GM18508 (cell line): Measurements from ENCODE around the gene AIF1.
"Not testable (repeated sequence)": the region's sequence is repeated elsewhere in the genome, so short reads cannot be mapped to it uniquely, and the experiment has no call there.

Experiments used
- ATAC-seq: cut with Tn5 transposase; IDR thresholded peaks from one replicate; pipeline ENCODE4 v1.9.1; 2021; ENCODE audit warnings: moderate number of reproducible peaks; ENCODE audit not compliant: insufficient read depth, unreplicated experiment

AIF1 gene

DNA sequence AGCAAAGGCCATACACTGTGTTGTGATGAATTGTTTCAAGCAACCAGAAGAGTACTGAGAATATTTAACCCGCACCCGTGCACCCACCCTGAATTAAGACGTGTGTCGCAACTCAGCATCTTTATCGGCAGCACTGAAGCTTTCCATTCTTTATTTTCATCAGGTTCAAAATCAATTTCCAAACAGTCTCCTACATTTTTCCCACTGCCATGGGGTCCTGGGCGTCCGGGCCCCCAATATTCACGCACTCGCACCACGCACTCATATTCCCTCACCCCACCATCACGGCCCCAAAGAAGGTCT, 34.6 kb upstream of the AIF1 start:
- ATAC-seq = no peak

DNA sequence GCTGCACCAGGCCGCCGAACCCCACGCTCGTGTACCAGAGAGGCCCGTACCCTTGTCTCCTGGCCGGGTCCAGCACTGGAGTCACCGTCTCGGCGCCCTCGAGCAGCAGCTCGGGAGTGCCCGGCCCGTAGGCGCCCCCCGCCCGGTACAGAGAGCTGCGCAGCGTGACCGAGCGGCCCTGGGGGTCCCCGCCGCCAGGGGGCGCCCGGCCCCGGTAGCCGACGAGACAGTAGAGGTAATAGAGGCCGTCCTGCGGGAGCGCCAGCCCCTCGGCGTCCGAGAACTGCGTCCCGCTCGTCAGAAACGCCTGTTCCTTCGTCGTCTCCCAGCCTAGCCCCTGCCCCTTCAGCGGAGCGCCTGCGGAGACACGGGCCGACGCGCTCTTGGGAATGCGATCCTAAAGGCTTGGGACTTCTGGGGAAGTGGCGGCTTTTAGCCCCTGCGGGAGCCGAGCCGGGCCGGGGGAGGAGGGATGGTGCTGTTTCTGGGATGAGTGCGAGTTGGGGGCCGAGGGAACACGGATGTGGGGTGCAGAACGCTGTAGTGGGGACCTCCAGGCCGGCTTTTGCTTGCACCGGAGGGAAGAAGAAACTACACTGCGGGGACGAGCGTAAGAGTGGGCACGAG, 34.1 kb upstream of the AIF1 start:
- no peak for ATAC-seq

DNA sequence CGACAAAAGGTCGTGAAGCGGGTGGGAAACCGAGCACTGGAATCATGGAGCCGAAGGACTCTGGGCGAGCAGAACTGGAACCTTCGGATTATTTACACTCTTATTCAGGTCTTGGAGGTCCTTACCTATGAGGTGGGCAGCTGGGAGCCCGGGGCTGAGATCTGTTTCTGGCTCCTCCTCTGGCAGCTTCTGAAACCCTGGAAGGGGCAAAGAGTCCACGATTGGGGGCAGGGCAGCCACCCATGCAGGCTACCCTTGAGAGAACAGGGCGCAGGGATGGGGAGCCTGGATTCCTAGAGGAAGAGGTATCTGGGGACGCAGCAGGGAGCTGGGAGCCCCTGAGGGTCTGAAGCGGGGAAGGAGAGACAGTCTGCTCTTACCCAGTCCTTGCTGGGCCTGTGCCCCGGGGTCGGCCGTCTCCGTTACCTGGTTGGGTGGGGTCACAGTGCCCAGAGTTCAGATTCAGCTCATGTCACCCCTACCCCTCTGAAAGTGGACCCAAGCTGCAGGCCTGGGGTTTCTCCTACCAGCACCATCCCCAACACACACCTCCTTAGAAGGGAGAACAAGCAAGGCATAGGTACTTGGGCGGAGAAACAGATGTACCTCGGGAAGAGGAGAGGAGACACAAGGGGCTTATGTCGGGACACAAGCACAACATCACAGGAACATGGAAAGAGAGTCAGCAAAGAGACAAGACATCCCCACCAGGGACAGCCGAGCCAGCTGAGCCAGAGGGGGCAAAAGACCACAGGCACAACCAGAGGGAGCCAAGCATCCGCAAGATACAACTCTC, 33.4 kb upstream of the AIF1 start:
- ATAC-seq = no peak

DNA sequence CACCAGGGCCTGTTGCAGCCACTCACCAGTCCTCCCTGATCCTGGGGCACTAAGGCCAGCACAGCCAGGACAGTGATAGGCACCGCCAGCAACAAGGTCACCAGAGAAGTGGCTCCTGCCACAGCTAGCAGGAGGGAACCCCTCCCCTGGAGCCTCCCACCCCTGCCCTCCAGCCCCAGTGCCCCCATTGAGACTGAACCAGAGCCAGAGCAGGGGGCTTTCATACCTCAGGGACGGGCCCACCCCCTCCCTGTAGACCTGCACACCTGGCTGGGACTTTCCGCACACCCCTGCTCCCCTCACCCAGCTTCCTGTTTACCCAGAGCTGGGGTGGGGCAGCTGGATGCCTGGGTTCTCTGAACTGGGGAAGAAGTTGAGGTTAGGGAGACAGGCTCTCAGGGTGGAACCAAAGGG, 32.8 kb upstream of the AIF1 start, which contains the start of gene LTB:
Gene LTB (minus strand): TSS at position 195 of the 414 bp plus-strand sequence. CDS start 7 bp downstream, at position 188.
- no peak for ATAC-seq

DNA sequence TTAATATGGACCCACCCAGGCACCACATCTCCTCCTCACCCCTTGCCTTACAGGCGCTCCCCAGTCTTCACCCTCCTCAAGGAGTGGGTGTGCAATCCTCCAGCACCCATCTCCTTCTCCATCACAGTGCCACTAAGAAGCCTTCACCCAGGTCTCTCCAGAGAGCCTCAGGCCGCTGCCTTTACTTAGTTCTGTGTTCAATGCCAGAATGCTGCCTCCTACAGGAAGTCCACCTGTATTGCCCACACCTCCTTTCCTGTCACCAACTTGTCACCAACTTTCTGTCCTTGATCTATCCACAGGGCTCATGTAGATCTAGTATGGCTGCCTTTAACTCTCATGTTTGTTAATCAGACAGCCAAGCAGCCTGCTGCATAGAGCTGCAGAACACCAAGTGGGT, 29.5 kb upstream of the AIF1 start:
- no peak for ATAC-seq

DNA sequence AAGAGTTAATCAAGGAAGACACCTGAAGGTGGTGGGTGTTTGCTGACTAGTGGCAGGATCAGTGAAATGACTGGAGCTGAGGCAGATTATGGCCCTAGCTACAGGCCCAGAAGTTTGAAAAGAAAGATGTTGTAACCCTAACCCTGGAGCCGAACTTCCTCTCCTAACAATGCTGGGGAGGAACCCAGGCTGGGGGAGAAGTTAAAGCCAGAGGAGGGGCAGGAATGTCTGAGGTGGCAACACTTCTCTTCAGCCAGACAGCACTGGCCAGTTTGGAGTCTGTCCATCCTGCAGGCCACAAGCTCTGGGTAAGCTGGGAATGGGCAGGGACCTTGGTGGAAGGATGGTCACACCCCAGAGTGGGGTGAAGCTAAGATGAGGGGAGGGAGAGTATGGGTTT, 29.0 kb upstream of the AIF1 start, which contains the start of gene LST1:
Gene LST1 (plus strand): TSS at position 270 of the 400 bp plus-strand sequence. CDS start 1,023 bp downstream, outside the sequence.
- no peak for ATAC-seq

DNA sequence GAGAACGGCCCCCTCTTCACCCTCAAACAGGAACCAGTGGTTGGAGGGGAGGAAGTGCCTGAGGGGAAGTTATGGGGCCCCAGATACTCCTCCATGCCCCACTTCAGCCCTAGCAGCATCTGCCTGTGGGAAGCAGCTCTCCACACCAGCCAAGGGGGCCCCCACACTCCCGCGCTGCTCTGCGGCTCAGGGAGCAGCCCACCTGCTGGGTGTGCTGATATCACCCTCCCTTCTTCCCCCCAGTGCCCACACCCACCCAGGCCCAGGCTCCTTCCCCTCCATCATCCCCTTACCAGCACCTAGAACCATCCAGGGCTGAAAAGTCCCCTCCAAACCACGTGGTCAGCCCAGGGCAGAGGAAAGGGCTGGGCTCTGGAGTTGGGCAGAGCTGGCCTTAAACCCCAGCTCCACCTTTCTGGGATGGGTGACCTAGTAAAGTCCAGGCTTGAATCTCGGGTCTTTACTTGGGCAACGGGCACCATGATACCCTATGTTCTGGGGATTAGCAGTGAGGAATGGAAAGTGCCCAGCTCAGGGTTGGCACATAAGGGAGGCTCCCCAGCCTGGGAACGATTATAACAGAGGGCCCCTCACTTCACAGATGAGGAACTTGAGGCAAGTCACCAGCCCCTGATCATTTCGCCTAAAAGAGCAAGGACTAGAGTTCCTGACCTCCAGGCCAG, 28.3 kb upstream of the AIF1 start:
- ATAC-seq = no peak

DNA sequence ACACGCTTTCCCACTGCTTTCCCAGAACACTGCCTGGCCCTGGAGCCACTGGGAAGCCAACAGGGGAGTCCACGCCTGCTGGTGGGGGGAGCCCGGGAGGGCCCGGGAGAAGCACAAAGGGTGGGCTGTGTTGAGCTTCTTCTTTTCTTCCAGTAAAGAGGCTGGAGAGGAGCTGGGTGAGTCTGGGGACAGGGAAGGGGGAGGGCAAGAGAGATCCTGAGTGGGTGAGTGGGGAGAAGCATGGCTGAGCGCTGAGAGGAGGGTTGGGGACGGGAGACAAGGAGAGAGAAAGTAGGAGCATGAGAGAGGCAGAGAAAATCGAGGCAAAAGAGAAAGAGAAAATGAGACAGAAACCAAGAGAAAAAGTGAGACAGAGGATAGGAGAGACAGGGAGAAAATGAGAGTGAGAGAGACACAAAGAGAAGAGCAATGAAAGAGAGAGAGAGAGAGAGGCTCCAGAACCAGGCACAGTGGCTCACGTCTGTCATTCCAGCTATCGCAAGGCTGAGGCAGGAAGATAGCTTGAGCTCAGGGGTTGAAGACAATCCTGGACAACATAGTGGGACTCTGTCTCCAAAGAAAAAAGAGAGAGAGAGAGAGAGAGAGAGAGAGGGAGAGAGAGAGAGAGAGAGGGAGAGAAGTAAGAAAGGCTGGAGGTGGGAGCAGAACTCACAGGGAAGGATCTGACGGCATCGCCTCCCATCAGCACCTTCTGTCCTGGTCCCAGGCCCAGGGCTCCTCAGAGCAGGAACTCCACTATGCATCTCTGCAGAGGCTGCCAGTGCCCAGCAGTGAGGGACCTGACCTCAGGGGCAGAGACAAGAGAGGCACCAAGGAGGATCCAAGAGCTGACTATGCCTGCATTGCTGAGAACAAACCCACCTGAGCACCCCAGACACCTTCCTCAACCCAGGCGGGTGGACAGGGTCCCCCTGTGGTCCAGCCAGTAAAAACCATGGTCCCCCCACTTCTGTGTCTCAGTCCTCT, 26.9 kb upstream of the AIF1 start:
- ATAC-seq = no peak

DNA sequence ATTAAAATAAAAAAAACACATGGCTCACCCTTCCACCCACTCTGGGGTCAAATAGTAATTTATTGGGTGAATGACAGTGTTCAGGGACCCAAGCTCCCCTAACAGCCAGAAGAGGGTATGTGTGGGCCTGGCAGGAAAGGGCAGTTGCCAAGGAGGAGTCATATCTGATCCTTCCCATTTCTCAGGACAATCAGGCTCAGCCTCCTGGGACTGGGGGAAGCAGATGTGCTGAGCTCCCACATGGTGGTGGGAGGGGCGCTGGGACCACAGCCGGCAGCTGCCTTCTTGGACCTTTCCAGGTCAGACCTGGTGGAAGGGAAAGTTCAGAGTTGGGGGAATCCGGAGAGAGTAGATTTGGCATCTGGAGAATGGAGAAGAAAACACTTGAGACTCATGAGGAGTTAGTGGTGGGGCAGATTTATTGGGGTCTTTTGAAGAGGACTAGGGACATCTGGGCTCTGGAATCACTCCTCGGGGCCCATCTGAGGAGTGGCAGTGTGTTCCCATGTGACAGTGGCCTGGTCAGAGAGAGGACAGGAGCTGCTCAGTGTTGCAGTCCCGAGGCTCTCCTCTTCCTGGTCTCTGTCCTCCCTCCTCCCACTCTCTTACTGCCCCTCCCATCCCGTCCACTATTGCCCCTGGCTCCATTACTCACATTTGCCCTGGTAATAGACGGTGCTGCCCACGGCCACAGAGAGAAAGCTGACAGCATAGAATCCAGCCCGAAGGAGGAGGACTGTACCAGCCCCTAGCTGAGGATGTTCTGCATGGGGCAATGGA, 26.0 kb upstream of the AIF1 start:
- ATAC-seq = no peak

DNA sequence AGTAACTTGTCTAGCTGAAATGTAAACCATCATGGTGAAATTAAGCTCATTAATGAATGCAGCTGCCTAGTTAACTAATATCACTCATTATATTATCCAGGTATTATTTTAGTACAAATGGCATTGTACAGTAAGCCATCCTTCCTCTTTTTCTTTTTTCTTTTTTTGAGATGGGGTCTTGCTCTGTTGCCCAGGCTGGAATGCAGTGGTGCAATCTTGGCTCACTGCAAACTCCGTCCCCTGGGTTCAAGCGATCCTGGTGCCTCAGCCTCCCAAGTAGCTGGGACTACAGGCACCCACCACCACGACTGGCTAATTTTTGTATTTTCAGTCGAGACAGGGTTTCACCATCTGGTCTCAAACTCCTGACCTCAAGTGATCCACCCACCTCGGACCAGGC, 24.3 kb upstream of the AIF1 start:
- ATAC-seq = not testable (repeated sequence)

DNA sequence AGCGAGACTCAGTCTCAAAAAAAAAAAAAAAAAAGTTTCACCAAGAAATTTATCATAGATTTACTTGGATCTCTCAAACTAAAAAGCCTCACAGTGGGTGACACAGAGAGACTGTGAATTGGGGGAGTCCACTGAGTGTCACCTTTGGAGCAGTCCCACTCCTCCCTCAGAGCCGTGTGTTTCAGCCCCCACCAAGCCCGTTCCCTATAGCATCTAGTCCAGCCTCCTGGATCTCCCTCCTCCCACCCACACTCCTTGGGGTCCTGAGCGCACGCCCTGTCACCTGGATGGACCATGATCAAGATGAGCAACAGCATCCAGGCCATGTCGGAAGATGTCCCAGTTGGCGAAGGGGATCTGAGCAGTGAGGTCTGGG, 22.6 kb upstream of the AIF1 start:
- ATAC-seq = no peak

DNA sequence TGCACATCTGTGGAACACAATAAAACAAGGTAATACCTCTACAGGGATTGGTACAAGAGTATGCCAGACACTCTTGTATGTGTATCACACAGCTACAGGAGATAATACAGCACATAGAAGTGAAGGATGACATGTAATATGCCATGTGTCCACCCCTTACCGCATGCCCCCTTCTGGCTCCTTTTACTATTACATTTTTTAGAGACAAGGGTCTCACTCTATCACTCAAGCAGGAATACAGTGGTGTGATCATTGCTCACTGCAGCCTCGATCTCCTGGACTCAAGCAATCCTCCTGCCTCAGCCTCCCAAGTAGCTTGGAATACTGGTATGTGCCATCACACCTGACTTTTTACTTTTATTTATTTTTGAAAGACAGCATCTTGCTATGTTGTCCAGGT, 18.0 kb upstream of the AIF1 start:
- no peak for ATAC-seq

DNA sequence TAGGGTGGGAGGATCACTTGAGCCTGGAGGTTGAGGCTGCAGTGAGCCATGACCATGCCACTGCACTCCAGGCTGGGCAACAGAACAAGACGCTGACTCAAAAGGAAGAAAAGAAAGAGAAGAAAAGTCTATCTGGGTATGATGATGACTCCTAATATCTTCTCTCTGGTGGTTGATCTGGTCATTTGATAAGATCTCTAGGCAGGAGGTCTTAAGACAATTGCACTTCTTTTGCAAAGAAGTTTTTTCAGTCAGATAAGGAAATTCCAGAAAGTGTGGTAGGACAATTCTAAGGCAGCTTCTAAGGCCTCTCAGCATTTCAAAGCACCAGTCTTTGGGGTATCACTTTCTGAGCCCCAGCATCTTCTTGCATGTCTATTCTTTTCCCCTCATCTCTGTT, 7.7 kb upstream of the AIF1 start:
- ATAC-seq = no peak

DNA sequence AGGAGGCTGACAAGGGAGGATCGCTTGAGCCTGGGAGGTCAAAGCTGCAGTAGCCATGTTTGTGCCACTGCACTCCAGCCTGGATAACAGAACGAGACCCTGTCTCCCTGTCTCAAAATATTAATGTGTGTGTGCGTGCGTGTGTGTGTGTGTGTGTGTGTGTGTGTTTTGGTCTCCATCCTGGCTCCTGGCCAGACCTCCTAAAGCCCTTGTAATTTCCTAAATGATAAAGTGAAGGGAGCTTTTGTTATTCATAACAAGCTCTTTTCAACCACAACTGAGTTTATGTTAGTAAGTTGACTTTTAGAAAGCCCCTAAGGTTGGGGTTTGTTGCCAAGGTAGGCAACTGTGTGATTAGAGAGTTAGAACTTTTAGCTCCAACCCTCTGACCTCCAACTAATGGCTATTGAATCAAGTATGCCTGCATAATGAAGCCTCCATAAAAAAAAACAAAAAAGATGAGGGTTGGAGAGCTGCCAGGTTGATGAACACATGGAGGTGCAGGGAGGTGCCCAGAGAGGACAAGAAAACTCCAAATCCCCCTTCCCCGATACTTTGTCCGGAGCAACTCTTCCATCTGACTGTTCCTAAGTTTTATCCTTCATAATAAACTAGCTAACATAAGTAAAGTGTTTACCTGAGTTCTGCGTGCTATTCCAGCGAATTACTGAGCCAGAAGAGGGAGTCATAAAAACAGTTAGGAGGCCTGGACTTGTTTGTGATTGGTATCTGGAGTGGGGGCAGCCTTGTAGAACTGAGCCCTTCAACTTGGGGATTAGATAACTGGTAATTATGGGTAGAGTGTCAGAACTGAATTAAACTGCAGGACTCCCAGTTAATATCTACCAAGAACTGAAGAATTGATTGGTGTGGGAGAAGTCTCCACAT, 5.3 kb upstream of the AIF1 start:
- ATAC-seq = no peak

DNA sequence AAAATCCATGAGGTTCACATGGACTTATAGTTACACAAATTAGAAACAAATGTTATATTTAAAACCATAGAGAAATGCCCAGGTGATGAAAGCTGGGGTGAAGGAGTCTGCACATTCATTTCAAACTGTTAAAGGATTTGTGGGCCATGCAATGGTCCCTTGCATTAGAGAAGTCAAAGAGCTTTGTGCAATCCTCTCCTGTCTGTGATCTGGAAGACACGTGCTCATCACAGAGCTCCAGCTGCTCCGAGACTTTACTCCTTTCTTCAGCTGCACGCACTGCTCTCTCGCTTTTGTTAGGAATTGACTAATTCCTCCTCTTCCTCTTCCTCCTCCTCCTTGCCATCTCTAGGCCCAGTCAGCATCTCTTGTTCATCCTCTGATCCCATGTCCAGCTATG, 4.1 kb upstream of the AIF1 start:
- ATAC-seq = no peak

DNA sequence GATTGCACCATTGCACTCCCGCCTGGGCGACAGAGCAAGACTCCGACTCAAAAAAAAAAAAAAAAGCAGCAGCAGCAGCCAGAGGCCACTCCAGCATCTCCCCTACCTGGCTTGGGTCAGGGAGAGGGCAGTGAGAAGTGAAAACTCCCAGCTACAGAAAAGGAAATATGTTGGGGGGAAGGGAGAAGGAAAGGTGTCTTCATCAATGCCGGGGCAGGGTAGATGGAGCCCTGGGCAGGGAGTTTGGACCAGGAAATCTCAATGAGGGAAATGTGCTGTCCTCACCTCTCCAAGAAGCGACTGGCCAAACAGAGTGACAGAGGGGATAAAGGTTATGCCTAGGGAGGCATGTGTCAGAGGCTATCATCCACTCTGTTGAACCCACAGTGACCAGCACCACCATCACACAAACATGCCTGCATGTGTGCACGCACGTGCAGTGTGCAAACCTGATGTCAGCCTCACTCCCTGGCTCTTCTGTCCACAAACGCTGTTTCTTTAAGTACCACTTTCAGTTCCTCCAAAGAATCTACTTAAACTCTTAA, 887 bp upstream of the AIF1 start:
- no peak for ATAC-seq

DNA sequence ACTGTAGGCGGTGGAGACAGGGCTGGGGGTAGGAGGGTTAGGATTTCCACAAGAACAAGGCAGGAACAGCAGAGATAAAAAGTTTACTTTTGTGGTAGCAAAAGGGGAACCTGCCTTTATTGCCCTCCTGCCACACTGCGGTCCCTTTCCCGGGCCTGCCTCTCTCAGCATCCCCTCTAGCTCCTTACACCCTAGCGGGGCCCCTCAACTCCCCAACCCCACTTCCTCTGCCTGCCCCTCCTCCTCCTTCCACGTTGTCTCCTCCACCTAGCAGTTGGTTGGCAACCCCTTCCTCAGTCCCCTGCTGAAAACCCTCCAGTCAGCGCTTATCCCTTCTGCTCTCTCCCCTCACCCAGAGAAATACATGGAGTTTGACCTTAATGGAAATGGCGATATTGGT, 714 bp downstream of the AIF1 start:
- ATAC-seq = no peak

DNA sequence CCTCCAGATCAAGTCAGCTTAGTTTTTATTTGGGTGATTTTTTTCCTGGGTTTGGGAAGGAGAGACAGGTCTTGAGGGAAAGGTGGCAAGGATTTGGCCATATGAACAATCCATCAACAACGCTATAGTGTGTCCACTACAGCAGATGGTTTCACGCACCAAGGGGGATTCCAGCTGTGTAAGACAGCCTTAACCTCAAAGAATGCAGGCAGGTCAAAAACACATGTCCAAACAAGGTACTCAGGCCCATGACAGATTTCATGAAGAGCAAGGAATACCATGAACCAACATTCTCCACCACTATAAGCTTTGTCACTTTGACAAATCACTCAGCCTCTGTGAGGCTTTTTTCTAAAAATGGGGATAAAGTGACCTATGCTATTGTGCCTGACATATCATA, 2.0 kb downstream of the AIF1 start:
- ATAC-seq = no peak
